ENCODE data around the gene DOK7.

GRCh38 chr4:3493720-3494461 lies 30.8 kb downstream of the DOK7 start:
- TF ChIP-seq TCF4 (CRISPR knock-in tag; IDR thresholded peaks at IDR 0.05; ENCODE audit: borderline replicate concordance) (no peak), ZNF565 (CRISPR knock-in tag; conservative IDR thresholded peaks at IDR 0.05; ENCODE audit: low read depth) (no peak), SNAI2 (CRISPR knock-in tag; IDR thresholded peaks at IDR 0.05) (no peak), ISL1 (CRISPR knock-in tag; IDR thresholded peaks at IDR 0.05) (no peak), ZFP3 (CRISPR knock-in tag; IDR thresholded peaks at IDR 0.05) (no peak), ZNF8 (CRISPR knock-in tag; IDR thresholded peaks at IDR 0.05) (no peak), CREB5 (CRISPR knock-in tag; IDR thresholded peaks at IDR 0.05; ENCODE audit: low read depth) (no peak), ESRRG (CRISPR knock-in tag; IDR thresholded peaks at IDR 0.05) (no peak)
